Skeletal muscle satellite cell (primary cell): ENCODE measurements around the gene C4orf54.

Experiments
- H3K27me3 ChIP-seq: 2 replicates; pipeline ENCODE4 v1.7.0; 2013; ENCODE audit warnings: low read length; ENCODE audit not compliant: control insufficient read depth, insufficient read depth
- H3K36me3 ChIP-seq: 2 replicates; pipeline ENCODE4 v1.7.0; 2013; ENCODE audit warnings: mild to moderate bottlenecking, control low read depth, low read length; ENCODE audit not compliant: insufficient read depth
- H3K4me1 ChIP-seq: 2 replicates; pipeline ENCODE4 v1.7.0; 2013; ENCODE audit warnings: low read length; ENCODE audit not compliant: control insufficient read depth, insufficient read depth
- H3K4me2 ChIP-seq: 2 replicates; pipeline ENCODE4 v1.7.0; 2013; ENCODE audit warnings: mild to moderate bottlenecking, low read length
- H3K4me3 ChIP-seq: 2 replicates; pipeline ENCODE4 v1.7.0; 2013; ENCODE audit warnings: low read length
- H3K9ac ChIP-seq: 2 replicates; pipeline ENCODE4 v1.7.0; 2013; ENCODE audit warnings: mild to moderate bottlenecking, low read depth, low read length, moderate library complexity
- H3K9me3 ChIP-seq: replicated peaks from 2 replicates; pipeline ENCODE4 v1.7.0; 2013; ENCODE audit warnings: mild to moderate bottlenecking, control low read depth, low read length

Gene C4orf54

GRCh38 chr4:99651811-99652485 is 5.7 kb downstream of the C4orf54 start:
- H3K36me3 ChIP-seq, result no peaks in the 10 kb centered on the region
- peak overlapping the region; percentile 24 for H3K4me2 ChIP-seq
- no peak overlapping the region for H3K9ac ChIP-seq
- H3K27me3 ChIP-seq, result peaks cover 31% of the 10 kb centered on the region
- peaks cover 36% of the 10 kb centered on the region for H3K4me1 ChIP-seq
- no peak overlapping the region for H3K4me3 ChIP-seq
- H3K9me3 ChIP-seq, result no peaks in the 10 kb centered on the region

GRCh38 chr4:99651016-99651769 is 6.4 kb downstream of the C4orf54 start:
- no peak overlapping the region for H3K9ac ChIP-seq
- H3K36me3 ChIP-seq, result no peaks in the 10 kb centered on the region
- H3K9me3 ChIP-seq, result no peaks in the 10 kb centered on the region
- peaks cover 36% of the 10 kb centered on the region for H3K4me1 ChIP-seq
- H3K27me3 ChIP-seq, result peaks cover 31% of the 10 kb centered on the region
- peak overlapping the region; percentile 24 for H3K4me2 ChIP-seq
- H3K4me3 ChIP-seq, result no peak overlapping the region

- Histone ChIP-seq H3K4me2 (no peak overlapping the region), H3K4me1 (peaks cover 26% of the 10 kb centered on the region), H3K27me3 (peaks cover 31% of the 10 kb centered on the region), H3K9ac (no peak overlapping the region), H3K4me3 (no peak overlapping the region), H3K36me3 (no peaks in the 10 kb centered on the region), H3K9me3 (no peaks in the 10 kb centered on the region)
Measured at GRCh38 chr4:99649778-99650177, 7.8 kb downstream of the C4orf54 start.

- no peaks in the 10 kb centered on the region for H3K9me3 ChIP-seq
- H3K36me3 ChIP-seq, result no peaks in the 10 kb centered on the region
- H3K9ac ChIP-seq, result no peak overlapping the region
- peaks cover 31% of the 10 kb centered on the region for H3K27me3 ChIP-seq
- no peak overlapping the region for H3K4me3 ChIP-seq
- H3K4me2 ChIP-seq, result no peak overlapping the region
- H3K4me1 ChIP-seq, result peaks cover 21% of the 10 kb centered on the region
Measured at GRCh38 chr4:99649208-99649607, 8.4 kb downstream of the C4orf54 start.

GRCh38 chr4:99648321-99648720 is 9.3 kb downstream of the C4orf54 start:
- H3K4me3 ChIP-seq, result no peak overlapping the region
- H3K4me1 ChIP-seq, result peaks cover 13% of the 10 kb centered on the region
- no peaks in the 10 kb centered on the region for H3K9me3 ChIP-seq
- peaks cover 30% of the 10 kb centered on the region for H3K27me3 ChIP-seq
- no peaks in the 10 kb centered on the region for H3K36me3 ChIP-seq
- H3K9ac ChIP-seq, result no peak overlapping the region
- no peak overlapping the region for H3K4me2 ChIP-seq

- Histone ChIP-seq H3K9me3 (no peaks in the 10 kb centered on the region), H3K9ac (no peak overlapping the region), H3K4me1 (peaks cover 7% of the 10 kb centered on the region), H3K27me3 (peaks cover 18% of the 10 kb centered on the region), H3K4me2 (no peak overlapping the region), H3K36me3 (no peaks in the 10 kb centered on the region), H3K4me3 (no peak overlapping the region)
Measured at GRCh38 chr4:99647071-99647470, 10.6 kb downstream of the C4orf54 start.

- no peak overlapping the region for H3K4me3 ChIP-seq
- no peak overlapping the region for H3K4me2 ChIP-seq
- no peaks in the 10 kb centered on the region for H3K9me3 ChIP-seq
- H3K27me3 ChIP-seq, result peaks cover 4% of the 10 kb centered on the region
- no peaks in the 10 kb centered on the region for H3K36me3 ChIP-seq
- H3K4me1 ChIP-seq, result no peaks in the 10 kb centered on the region
- H3K9ac ChIP-seq, result no peak overlapping the region
Measured at GRCh38 chr4:99645638-99646037, 12.0 kb downstream of the C4orf54 start.

GRCh38 chr4:99645036-99645435 is 12.6 kb downstream of the C4orf54 start:
- no peaks in the 10 kb centered on the region for H3K9me3 ChIP-seq
- H3K9ac ChIP-seq, result no peak overlapping the region
- H3K4me2 ChIP-seq, result no peak overlapping the region
- H3K36me3 ChIP-seq, result no peaks in the 10 kb centered on the region
- peaks cover 2% of the 10 kb centered on the region for H3K27me3 ChIP-seq
- no peaks in the 10 kb centered on the region for H3K4me1 ChIP-seq
- no peak overlapping the region for H3K4me3 ChIP-seq

GRCh38 chr4:99644453-99644852 is 13.2 kb downstream of the C4orf54 start:
- no peak overlapping the region for H3K9ac ChIP-seq
- no peak overlapping the region for H3K4me2 ChIP-seq
- peaks cover 2% of the 10 kb centered on the region for H3K27me3 ChIP-seq
- H3K4me1 ChIP-seq, result no peaks in the 10 kb centered on the region
- H3K4me3 ChIP-seq, result no peak overlapping the region
- H3K9me3 ChIP-seq, result no peaks in the 10 kb centered on the region
- H3K36me3 ChIP-seq, result no peaks in the 10 kb centered on the region

- H3K4me2 ChIP-seq, result no peak overlapping the region
- peaks cover 2% of the 10 kb centered on the region for H3K27me3 ChIP-seq
- no peak overlapping the region for H3K4me3 ChIP-seq
- H3K36me3 ChIP-seq, result no peaks in the 10 kb centered on the region
- H3K9ac ChIP-seq, result no peak overlapping the region
- no peaks in the 10 kb centered on the region for H3K4me1 ChIP-seq
- no peaks in the 10 kb centered on the region for H3K9me3 ChIP-seq
Measured at GRCh38 chr4:99642725-99643489, 14.7 kb downstream of the C4orf54 start.

- Histone ChIP-seq H3K4me3 (no peak overlapping the region), H3K4me1 (no peaks in the 10 kb centered on the region), H3K9ac (no peak overlapping the region), H3K36me3 (no peaks in the 10 kb centered on the region), H3K9me3 (no peaks in the 10 kb centered on the region), H3K27me3 (no peaks in the 10 kb centered on the region), H3K4me2 (no peak overlapping the region)
Measured at GRCh38 chr4:99640676-99641075, 17.0 kb downstream of the C4orf54 start.
